KMS-11 (cell line): ENCODE measurements around the gene FFAR3.
"Not testable (repeated sequence)": the region's sequence is repeated elsewhere in the genome, so short reads cannot be mapped to it uniquely, and the experiment has no call there.

Source experiments
- H2AFZ ChIP-seq: fragments of 200-600 bp; sonication (generic); 2 replicates; pipeline ENCODE4 v1.6.1; 2016; ENCODE audit warnings: antibody characterized with exemption, mixed run types, low read depth
- H3K27ac ChIP-seq: fragments of 200-600 bp; sonication (generic); 2 replicates; pipeline ENCODE4 v1.6.1; 2016; ENCODE audit warnings: mild to moderate bottlenecking, mixed run types
- H3K27me3 ChIP-seq: fragments of 200-600 bp; sonication (generic); 2 replicates; pipeline ENCODE4 v1.6.1; 2017; ENCODE audit warnings: mild to moderate bottlenecking, low read depth, mixed run types, moderate library complexity; ENCODE audit not compliant: insufficient read depth
- H3K36me3 ChIP-seq: fragments of 200-600 bp; sonication (generic); 2 replicates; pipeline ENCODE4 v1.6.1; 2017; ENCODE audit warnings: mild to moderate bottlenecking, mixed run types; ENCODE audit not compliant: insufficient read depth
- H3K4me1 ChIP-seq: fragments of 200-600 bp; sonication (generic); 2 replicates; pipeline ENCODE4 v1.6.1; 2016; ENCODE audit warnings: mild to moderate bottlenecking, low read depth, mixed run types; ENCODE audit not compliant: poor library complexity, severe bottlenecking
- H3K4me2 ChIP-seq: fragments of 200-600 bp; sonication (generic); 2 replicates; pipeline ENCODE4 v1.7.0; 2016; ENCODE audit warnings: mild to moderate bottlenecking, mixed run types
- H3K4me3 ChIP-seq: fragments of 200-600 bp; sonication (generic); IDR thresholded peaks from 2 replicates; pipeline ENCODE4 v1.6.1; 2017; ENCODE audit warnings: low read depth, low read length, mixed read lengths; ENCODE audit not compliant: insufficient read depth
- H3K79me2 ChIP-seq: fragments of 200-600 bp; sonication (generic); 2 replicates; pipeline ENCODE4 v1.6.1; 2016; ENCODE audit warnings: low read depth, mixed run types; ENCODE audit not compliant: insufficient read depth
- H3K9ac ChIP-seq: fragments of 200-600 bp; sonication (generic); 2 replicates; pipeline ENCODE4 v1.6.1; 2016; ENCODE audit warnings: mild to moderate bottlenecking, mixed run types
- H4K20me1 ChIP-seq: fragments of 200-600 bp; sonication (generic); 2 replicates; pipeline ENCODE4 v1.6.1; 2016; ENCODE audit warnings: mild to moderate bottlenecking, mixed run types; ENCODE audit not compliant: insufficient read depth
- CTCF ChIP-seq: fragments of 200-600 bp; sonication (generic); conservative IDR thresholded peaks from 2 replicates; pipeline ENCODE4 v1.6.1; 2017; ENCODE audit warnings: low read depth, mild to moderate bottlenecking, antibody characterized with exemption, low read length, moderate library complexity, mixed read lengths

Gene FFAR3

DNA sequence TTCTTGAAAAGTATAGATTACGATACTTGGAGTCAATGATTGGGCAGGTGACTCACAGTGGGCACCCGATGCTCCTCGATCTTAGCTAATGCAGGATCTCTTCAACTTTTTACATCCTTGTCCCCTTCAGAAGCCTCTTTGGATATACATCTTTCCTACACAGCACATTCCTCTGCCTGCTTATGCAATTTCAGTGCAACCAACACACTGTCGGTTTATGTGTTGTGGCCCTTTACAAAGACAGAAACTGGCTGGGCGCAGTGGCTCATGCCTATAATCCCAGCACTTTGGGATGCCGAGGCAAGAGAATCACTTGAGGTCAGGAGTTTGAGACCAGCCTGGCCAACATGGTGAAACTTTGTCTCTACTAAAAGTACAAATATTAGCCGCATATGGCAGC lies 15.2 kb downstream of the FFAR3 start:
- Histone ChIP-seq H3K36me3 (no peaks in the 10 kb centered on the region), H3K27me3 (peaks cover 10% of the 10 kb centered on the region), H3K4me1 (no peaks in the 10 kb centered on the region), H3K79me2 (no peaks in the 10 kb centered on the region), H2AFZ (no peak overlapping the region), H3K4me3 (no peak overlapping the region), H4K20me1 (no peaks in the 10 kb centered on the region), H3K9ac (no peak overlapping the region), H3K4me2 (no peak overlapping the region), H3K27ac (no peak overlapping the region)
- no peak for TF ChIP-seq CTCF

DNA sequence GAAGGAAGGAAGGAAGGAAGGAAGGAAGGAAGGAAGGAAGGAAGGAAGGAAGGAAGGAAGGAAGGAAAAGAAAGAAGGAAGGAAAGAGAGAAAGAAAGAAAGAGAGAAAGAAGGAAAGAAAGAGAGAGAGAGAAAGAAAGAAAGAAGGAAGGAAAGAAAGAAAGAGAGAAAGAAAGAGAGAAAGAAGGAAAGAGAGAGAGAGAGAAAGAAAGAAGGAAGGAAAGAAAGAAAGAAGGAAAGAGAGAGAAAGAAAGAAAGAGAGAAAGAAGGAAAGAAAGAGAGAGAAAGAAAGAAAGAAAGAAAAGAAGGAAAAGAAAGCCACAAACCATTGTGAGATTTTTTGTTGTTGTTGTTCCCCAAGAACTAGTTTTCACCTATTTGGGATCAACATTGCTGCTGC lies 15.8 kb downstream of the FFAR3 start:
- H3K4me2 ChIP-seq, H3K9ac ChIP-seq, H3K27ac ChIP-seq, H2AFZ ChIP-seq, H3K79me2 ChIP-seq, H3K36me3 ChIP-seq, H4K20me1 ChIP-seq, H3K4me1 ChIP-seq, H3K4me3 ChIP-seq: not testable (repeated sequence)
- H3K27me3 ChIP-seq: peaks cover 10% of the 10 kb centered on the region

DNA sequence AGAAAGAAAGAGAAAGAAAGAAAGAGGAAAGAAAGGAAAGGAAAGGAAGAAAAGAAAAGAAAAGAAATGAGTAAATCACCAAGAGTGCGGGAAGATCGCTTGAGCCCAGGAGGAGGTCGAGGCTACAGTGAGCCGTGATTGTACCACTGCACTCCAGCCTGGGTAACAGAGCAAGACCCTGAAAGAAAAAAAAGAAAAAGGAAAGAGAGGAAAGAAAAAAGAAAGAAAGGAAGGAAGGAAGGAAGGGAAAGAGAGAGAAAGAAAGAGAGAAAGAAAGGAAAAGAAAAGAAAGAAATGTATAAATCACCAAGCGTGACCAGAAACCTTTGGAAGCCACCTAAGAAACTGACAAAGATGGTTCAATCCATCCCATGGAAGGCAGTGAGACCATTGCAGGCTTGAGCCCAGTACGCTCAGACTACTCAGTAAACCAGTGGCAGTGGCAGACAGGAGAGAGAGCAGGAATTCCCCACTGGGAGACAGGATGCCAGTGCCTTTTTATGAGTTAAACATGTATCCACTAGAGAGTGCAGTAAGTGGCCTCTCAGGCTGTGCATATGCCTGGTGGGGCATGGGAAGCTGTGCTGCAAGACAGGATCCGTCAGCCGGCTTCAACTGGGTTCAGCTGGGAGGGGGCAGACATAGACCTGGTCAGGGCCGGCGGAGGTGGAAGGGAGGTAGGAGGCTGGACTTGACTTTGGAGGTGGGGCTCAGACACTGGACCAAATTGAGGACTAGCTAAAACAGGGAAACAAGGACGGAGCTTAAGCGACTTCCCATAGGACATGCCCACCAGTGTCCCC lies 17.4 kb downstream of the FFAR3 start:
- no peak overlapping the region for H3K27ac ChIP-seq
- no peak for TF ChIP-seq CTCF
- no peaks in the 10 kb centered on the region for H3K79me2 ChIP-seq
- no peak overlapping the region for H3K9ac ChIP-seq
- H3K36me3 ChIP-seq: no peaks in the 10 kb centered on the region
- H3K4me3 ChIP-seq: no peak overlapping the region
- H3K27me3 ChIP-seq: peaks cover 10% of the 10 kb centered on the region
- H2AFZ ChIP-seq: no peak overlapping the region
- no peaks in the 10 kb centered on the region for H3K4me1 ChIP-seq
- H4K20me1 ChIP-seq: no peaks in the 10 kb centered on the region
- no peak overlapping the region for H3K4me2 ChIP-seq

DNA sequence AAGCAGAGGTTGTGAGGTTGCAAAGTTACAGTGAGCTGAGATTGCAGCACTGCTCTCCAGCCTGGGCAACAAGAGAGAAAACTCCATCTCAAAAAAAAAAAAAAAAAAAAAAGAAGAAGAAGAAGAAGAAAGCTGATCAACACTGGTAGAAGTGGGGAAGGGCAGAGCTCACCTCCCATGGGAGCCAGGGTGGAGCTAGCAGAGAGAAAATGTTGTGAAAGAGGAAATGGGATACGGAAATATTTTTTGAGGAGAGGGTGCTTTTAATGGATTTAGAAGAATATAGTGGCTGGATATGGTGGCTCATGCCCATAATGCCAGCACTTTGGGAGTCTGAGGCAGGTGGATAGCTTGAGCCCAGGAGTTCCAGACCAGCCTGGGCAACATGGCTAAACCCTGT lies 19.4 kb downstream of the FFAR3 start:
- Histone ChIP-seq H3K4me1 (no peaks in the 10 kb centered on the region), H2AFZ (no peak overlapping the region), H4K20me1 (no peaks in the 10 kb centered on the region), H3K27me3 (peaks cover 10% of the 10 kb centered on the region), H3K36me3 (no peaks in the 10 kb centered on the region), H3K4me3 (no peak overlapping the region), H3K4me2 (no peak overlapping the region), H3K9ac (no peak overlapping the region), H3K27ac (no peak overlapping the region), H3K79me2 (no peaks in the 10 kb centered on the region)
- TF ChIP-seq CTCF: no peak

DNA sequence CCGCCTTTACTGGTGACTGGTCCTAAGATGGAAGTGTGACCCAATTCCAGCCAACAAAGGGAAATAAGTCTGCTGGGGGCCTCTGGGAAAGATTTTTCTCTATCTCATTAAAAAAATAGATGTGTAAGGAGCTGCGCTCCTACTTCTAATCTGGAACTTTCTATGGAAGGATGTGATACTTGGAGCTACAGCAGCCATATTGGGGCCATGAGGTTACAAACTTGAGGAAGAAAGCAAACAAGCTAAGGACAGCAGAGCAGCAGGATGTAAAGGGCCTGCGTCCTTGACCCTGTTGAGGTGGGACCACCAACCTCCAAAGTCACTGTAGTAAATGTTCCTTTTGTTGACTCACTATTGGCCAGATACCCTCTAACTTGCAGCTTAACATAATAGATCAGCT lies 20.1 kb downstream of the FFAR3 start:
- no peak for TF ChIP-seq CTCF
- Histone ChIP-seq H3K4me1 (no peaks in the 10 kb centered on the region), H3K36me3 (no peaks in the 10 kb centered on the region), H3K79me2 (no peaks in the 10 kb centered on the region), H3K4me3 (no peak overlapping the region), H3K27ac (no peak overlapping the region), H2AFZ (no peak overlapping the region), H3K27me3 (peaks cover 10% of the 10 kb centered on the region), H3K4me2 (no peak overlapping the region), H4K20me1 (no peaks in the 10 kb centered on the region), H3K9ac (no peak overlapping the region)

GRCh38 chr19:35379545-35379944 lies 21.3 kb downstream of the FFAR3 start:
- H3K27ac ChIP-seq, H3K4me2 ChIP-seq, H3K36me3 ChIP-seq, H2AFZ ChIP-seq, H3K4me1 ChIP-seq, H3K9ac ChIP-seq, H4K20me1 ChIP-seq, H3K4me3 ChIP-seq, H3K79me2 ChIP-seq: not testable (repeated sequence)
- H3K27me3 ChIP-seq: peaks cover 11% of the 10 kb centered on the region
